ENCODE data around the gene ZNF317. TPM values are rescaled to one million over a fixed set of nuclear protein-coding genes. Genes with fewer than 3 reads are reported as not detected.

Gene ZNF317
- total RNA-seq, 1 experiment from 2014 or later = 33.9 TPM

DNA sequence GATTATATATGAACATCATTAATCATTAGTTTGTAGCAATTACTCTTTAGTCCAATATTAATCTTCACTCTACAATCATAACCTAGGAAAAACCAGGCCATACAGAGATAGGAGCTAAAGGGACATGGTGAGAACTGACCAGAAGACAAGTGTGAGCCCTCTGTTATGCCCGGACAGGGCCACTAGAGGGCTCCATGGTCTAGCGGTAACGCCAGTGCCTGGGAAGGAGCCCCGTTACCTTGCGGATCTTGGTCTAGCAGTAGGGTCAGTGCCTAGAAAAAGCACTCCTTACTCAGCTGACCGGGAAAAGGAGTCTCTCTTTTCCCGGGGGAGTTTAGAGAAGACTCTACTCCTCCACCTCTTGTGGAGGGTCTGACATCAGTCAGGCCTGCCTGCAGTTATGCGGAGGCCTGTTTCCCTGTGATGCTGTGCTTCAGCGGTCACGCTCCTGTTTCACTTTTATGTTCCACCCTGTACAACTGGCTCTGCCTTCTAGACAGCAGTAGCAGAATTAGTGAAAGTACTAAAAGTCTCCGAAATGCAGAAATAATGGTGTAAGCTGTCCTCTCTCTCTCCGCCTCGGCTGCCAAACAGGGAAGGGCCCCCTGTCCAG, 65.4 kb downstream of the ZNF317 start:
- peak; percentile 60 for DNase-seq (ENCODE audit: unreplicated experiment)
- Mint-ChIP-seq H3K9me3 (ENCODE audit: unreplicated experiment) (peaks cover 15% of the 10 kb centered on the region), H3K27me3 (ENCODE audit: insufficient read depth, unreplicated experiment) (no peaks in the 10 kb centered on the region), H3K27ac (ENCODE audit: low read depth, unreplicated experiment) (no peak overlapping the region), H3K4me3 (ENCODE audit: unreplicated experiment) (peak overlapping the region; percentile 52), H3K4me1 (ENCODE audit: insufficient read depth, unreplicated experiment) (no peaks in the 10 kb centered on the region), H3K36me3 (ENCODE audit: insufficient read depth, unreplicated experiment) (no peaks in the 10 kb centered on the region)
- intact Hi-C loops (cut with micrococcal nuclease) = loop anchor here (1.0 to 5.0 kb wide), 3 partner anchors 69 to 591 kb away; no protein-coding TSS in a partner anchor
- CTCF ChIA-PET = interaction anchor here (0.5 to 2.7 kb wide), 46 partner anchors 9 to 717 kb away, joined by 3 to 15 read pairs (median 4); partner anchors contain the start of genes ZNF121 and ZNF699
- POLR2A ChIA-PET = interaction anchor here (0.5 to 1.2 kb wide), 4 partner anchors 20 to 379 kb away, joined by 3 to 4 read pairs (median 3); no protein-coding TSS in a partner anchor
- TF ChIP-seq, protein P1, sequence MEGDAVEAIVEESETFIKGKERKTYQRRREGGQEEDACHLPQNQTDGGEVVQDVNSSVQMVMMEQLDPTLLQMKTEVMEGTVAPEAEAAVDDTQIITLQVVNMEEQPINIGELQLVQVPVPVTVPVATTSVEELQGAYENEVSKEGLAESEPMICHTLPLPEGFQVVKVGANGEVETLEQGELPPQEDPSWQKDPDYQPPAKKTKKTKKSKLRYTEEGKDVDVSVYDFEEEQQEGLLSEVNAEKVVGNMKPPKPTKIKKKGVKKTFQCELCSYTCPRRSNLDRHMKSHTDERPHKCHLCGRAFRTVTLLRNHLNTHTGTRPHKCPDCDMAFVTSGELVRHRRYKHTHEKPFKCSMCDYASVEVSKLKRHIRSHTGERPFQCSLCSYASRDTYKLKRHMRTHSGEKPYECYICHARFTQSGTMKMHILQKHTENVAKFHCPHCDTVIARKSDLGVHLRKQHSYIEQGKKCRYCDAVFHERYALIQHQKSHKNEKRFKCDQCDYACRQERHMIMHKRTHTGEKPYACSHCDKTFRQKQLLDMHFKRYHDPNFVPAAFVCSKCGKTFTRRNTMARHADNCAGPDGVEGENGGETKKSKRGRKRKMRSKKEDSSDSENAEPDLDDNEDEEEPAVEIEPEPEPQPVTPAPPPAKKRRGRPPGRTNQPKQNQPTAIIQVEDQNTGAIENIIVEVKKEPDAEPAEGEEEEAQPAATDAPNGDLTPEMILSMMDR (IDR thresholded peaks at IDR 0.05; ENCODE audit: unreplicated experiment) = peak; percentile 91
- no TSS peak for BruUV-seq (replicated peaks)

Other genes starting within 250 kb of the ZNF317 start
- gene MUC16, start 130.0 kb upstream of the ZNF317 start, total RNA-seq (2022) = under 0.01 and 0.05 TPM in 2 replicates
- gene OR1M1, start 53.3 kb upstream of the ZNF317 start, total RNA-seq (2022) = not detected in 2 replicates
- not detected in 2 replicates for gene OR7G2, start 32.9 kb upstream of the ZNF317 start, total RNA-seq (2022)
- not detected in 2 replicates for gene OR7G1, start 24.6 kb upstream of the ZNF317 start, total RNA-seq (2022)
- not detected in 2 replicates for gene OR7G3, start 13.4 kb upstream of the ZNF317 start, total RNA-seq (2022)
- not detected in 2 replicates for gene OR7D2, start 38.6 kb downstream of the ZNF317 start, total RNA-seq (2022)
- not detected in 2 replicates for gene OR7D4, start 79.2 kb downstream of the ZNF317 start, total RNA-seq (2022)
- gene OR7E24, start 110.5 kb downstream of the ZNF317 start, total RNA-seq (2022) = not detected in 2 replicates
- gene ZNF699, start 169.4 kb downstream of the ZNF317 start, total RNA-seq (2022) = 6.4 and 6.7 TPM in 2 replicates
- gene ZNF559, start 183.8 kb downstream of the ZNF317 start, total RNA-seq (2022) = 10.7 and 13.1 TPM in 2 replicates
- 0.79 and 3.0 TPM in 2 replicates for gene ZNF177, start 222.6 kb downstream of the ZNF317 start, total RNA-seq (2022)